CD14-positive monocyte (primary cell): ENCODE data around the gene PTPRN2. TPM values are rescaled to one million over a fixed set of nuclear protein-coding genes. Genes with fewer than 3 reads are reported as not detected.

Experiments used
- DNase-seq, 3 donors: peaks; one replicate each; pipeline ENCODE4 v3.0.0-alpha.2; 2011 to 2022
- H2AFZ ChIP-seq: 2 replicates; pipeline ENCODE4 v1.6.0; 2012; ENCODE audit warnings: mild to moderate bottlenecking, low read depth, low read length, inconsistent platforms; ENCODE audit not compliant: insufficient read depth, poor library complexity, severe bottlenecking
- H3K27ac ChIP-seq, 2 donors: 1 replicate in 1 of 2; 2 replicates in 1 of 2; pipeline ENCODE4 v1.5.1; 2012 to 2013; ENCODE audit warnings: low read length in 2 of 2, control low read depth in 1 of 2, inconsistent platforms in 1 of 2, low read depth in 1 of 2, mild to moderate bottlenecking in 1 of 2
- H3K27me3 ChIP-seq, 2 donors: one replicate each; pipeline versions ENCODE4 v1.6.0 to v1.6.1; 2011 to 2013; ENCODE audit warnings: low read length in 2 of 2; ENCODE audit not compliant: control insufficient read depth in 2 of 2, insufficient read depth in 2 of 2
- H3K36me3 ChIP-seq, 2 donors: replicated peaks in 1 of 2; 1 replicate in 1 of 2; 2 replicates in 1 of 2; pipeline versions ENCODE4 v1.5.1 to v1.6.1; 2012 to 2013; ENCODE audit warnings: low read length in 2 of 2, control low read depth in 1 of 2, inconsistent platforms in 1 of 2, mild to moderate bottlenecking in 1 of 2; ENCODE audit not compliant: insufficient read depth in 2 of 2, control insufficient read depth in 1 of 2
- H3K4me1 ChIP-seq, 2 donors: 1 replicate in 1 of 2; 2 replicates in 1 of 2; pipeline versions ENCODE4 v1.5.1 to v1.6.1; 2012 to 2013; ENCODE audit warnings: low read length in 2 of 2, control low read depth in 1 of 2, inconsistent platforms in 1 of 2, mild to moderate bottlenecking in 1 of 2, moderate library complexity in 1 of 2; ENCODE audit not compliant: insufficient read depth in 2 of 2, control insufficient read depth in 1 of 2
- H3K4me2 ChIP-seq: replicated peaks from 2 replicates; pipeline ENCODE3; 2012; ENCODE audit warnings: low read length, moderate library complexity, mild to moderate bottlenecking; ENCODE audit not compliant: poor library complexity, severe bottlenecking; ENCODE audit errors: extremely low read depth
- H3K4me3 ChIP-seq, 3 experiments: fragments of 200-600 bp in 1 of 3; sonication (generic) in 1 of 3; replicated peaks in 1 of 3; 1 replicate in 2 of 3; 2 replicates in 1 of 3; pipeline ENCODE4 v1.5.1; 2011 to 2013; ENCODE audit warnings: low read length in 3 of 3, mild to moderate bottlenecking in 3 of 3, control low read depth in 2 of 3, low read depth in 2 of 3, inconsistent platforms in 1 of 3, moderate library complexity in 1 of 3
- H3K79me2 ChIP-seq: 2 replicates; pipeline ENCODE4 v1.6.0; 2012; ENCODE audit warnings: mild to moderate bottlenecking, control low read depth, inconsistent platforms, low read length, moderate library complexity; ENCODE audit not compliant: insufficient read depth
- H3K9ac ChIP-seq: 2 replicates; pipeline ENCODE4 v1.6.0; 2017; ENCODE audit warnings: low read length, mild to moderate bottlenecking; ENCODE audit not compliant: insufficient read depth, poor library complexity, severe bottlenecking
- H3K9me3 ChIP-seq, 2 donors: replicated peaks in 1 of 2; 1 replicate in 1 of 2; 2 replicates in 1 of 2; pipeline versions ENCODE4 v1.5.1 to v1.6.1; 2012 to 2013; ENCODE audit warnings: low read length in 2 of 2, control low read depth in 1 of 2; ENCODE audit not compliant: control insufficient read depth in 1 of 2, insufficient read depth in 1 of 2
- H4K20me1 ChIP-seq: 2 replicates; pipeline ENCODE4 v1.6.0; 2012; ENCODE audit warnings: mild to moderate bottlenecking, low read length, control low read depth, moderate library complexity; ENCODE audit not compliant: insufficient read depth
- H3K27ac Mint-ChIP-seq, 7 donors: one replicate each; pipeline ENCODE4 v1.8.0; 2020; ENCODE audit warnings: mild to moderate bottlenecking in 7 of 7, mixed read lengths in 7 of 7, moderate library complexity in 6 of 7, inconsistent platforms in 2 of 7
- H3K27me3 Mint-ChIP-seq, 3 donors: one replicate each; pipeline ENCODE4 v1.8.0; 2021 to 2022; ENCODE audit warnings: low read depth in 3 of 3, mild to moderate bottlenecking in 3 of 3, mixed read lengths in 3 of 3, moderate library complexity in 3 of 3, inconsistent platforms in 1 of 3
- H3K36me3 Mint-ChIP-seq, 2 donors: one replicate each; pipeline ENCODE4 v1.8.0; 2020; ENCODE audit warnings: mixed read lengths in 2 of 2, inconsistent platforms in 1 of 2, mild to moderate bottlenecking in 1 of 2
- H3K4me1 Mint-ChIP-seq: one replicate; pipeline ENCODE4 v1.8.0; 2020; ENCODE audit warnings: mild to moderate bottlenecking, mixed read lengths
- H3K4me3 Mint-ChIP-seq, 2 donors: one replicate each; pipeline ENCODE4 v1.8.0; 2020; ENCODE audit warnings: mild to moderate bottlenecking in 2 of 2, mixed read lengths in 2 of 2, moderate library complexity in 1 of 2
- H3K9me3 Mint-ChIP-seq, 7 donors: one replicate each; pipeline ENCODE4 v1.8.0; 2020 to 2022; ENCODE audit warnings: mixed read lengths in 7 of 7, mild to moderate bottlenecking in 6 of 7, moderate library complexity in 6 of 7, inconsistent platforms in 2 of 7
- WGBS: methylation state at CpG from one replicate; pipeline ENCODE4 v1.1.5; 2013; ENCODE audit warnings: missing lambda C conversion rate; ENCODE audit not compliant: insufficient coverage; 5-methylcytosine and 5-hydroxymethylcytosine counted together
- intact Hi-C, 2 donors: fragments of 100-400 bp; cut with micrococcal nuclease; formaldehyde crosslinking; loops; one replicate each; pipeline versions ENCODE4 v1.15.0 to v1.15.1; 2023
- polyA plus RNA-seq, 3 donors: library from polyadenylated mRNA; depleted of rRNA in 1 of 3; unstranded in 2 of 3; stranded (reverse) in 1 of 3; fragments of 300-500 nt in 2 of 3; fragments of >200 nt in 1 of 3; fragmentation: Illumina TruSeq in 2 of 3; gene quantifications; 1 replicate in 2 of 3; 2 replicates in 1 of 3; pipeline ENCODE4 v1.2.3, GENCODE V29; 2012 to 2021
- TF ChIP-seq, protein P1 (sequence below): fragments of 200-600 bp; IDR thresholded peaks from one replicate; pipeline ENCODE4 v1.8.0; 2022; ENCODE audit warnings: antibody characterized with exemption, mild to moderate bottlenecking

The PTPRN2 gene
- polyA plus RNA-seq, 3 donors, result 0.25 to 1.4 (median 0.97) TPM

DNA sequence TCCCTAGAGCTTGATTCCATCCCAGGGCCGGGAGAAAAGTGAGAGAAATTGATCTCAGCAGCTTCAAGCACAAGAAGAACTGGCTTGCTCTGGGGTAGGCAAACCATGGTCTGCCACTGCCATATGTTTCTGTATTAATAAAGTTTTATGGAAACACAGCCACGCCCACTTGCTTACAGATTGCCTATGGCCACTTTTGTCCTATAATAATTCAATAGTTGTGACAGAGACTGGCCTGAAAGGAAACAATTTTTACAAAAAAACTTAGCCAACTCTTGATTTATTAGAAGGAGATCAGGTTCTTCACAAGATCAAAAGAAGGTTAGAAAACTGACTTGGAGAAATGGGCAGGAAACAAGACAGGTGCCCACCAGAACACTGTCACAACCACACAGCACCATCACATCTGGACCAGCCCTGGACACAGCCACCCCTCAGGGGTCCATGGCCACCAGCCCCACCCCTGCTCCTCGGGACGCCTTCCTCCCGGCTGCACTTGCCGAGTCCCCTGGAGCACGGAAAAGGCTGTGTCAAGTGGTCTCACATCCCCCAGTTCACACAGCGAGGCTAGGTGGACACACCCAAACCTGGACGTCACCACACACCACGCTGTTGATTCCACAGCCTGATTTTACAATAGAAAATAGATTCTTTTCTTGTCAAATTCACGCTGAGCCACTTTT is 85.4 kb downstream of the PTPRN2 start:
- WGBS, result 79% methylated on average over 10 of the region's 11 CpGs
- H3K27me3 Mint-ChIP-seq, result peaks cover 2 to 17% (median 5%) of the 10 kb centered on the region in 3 donors
- H3K4me2 ChIP-seq, result no peak overlapping the region
- peaks cover 6 to 22% (median 11%) of the 10 kb centered on the region in 7 donors for H3K9me3 Mint-ChIP-seq
- H3K27ac Mint-ChIP-seq, result no peak overlapping the region
- no peaks in the 10 kb centered on the region for H3K4me1 ChIP-seq
- H3K9ac ChIP-seq, result no peak overlapping the region
- no peaks in the 10 kb centered on the region for H3K27me3 ChIP-seq
- no peak for DNase-seq
- no peak overlapping the region for H3K4me3 Mint-ChIP-seq
- H3K4me1 Mint-ChIP-seq, result no peaks in the 10 kb centered on the region
- TF ChIP-seq, protein P1, sequence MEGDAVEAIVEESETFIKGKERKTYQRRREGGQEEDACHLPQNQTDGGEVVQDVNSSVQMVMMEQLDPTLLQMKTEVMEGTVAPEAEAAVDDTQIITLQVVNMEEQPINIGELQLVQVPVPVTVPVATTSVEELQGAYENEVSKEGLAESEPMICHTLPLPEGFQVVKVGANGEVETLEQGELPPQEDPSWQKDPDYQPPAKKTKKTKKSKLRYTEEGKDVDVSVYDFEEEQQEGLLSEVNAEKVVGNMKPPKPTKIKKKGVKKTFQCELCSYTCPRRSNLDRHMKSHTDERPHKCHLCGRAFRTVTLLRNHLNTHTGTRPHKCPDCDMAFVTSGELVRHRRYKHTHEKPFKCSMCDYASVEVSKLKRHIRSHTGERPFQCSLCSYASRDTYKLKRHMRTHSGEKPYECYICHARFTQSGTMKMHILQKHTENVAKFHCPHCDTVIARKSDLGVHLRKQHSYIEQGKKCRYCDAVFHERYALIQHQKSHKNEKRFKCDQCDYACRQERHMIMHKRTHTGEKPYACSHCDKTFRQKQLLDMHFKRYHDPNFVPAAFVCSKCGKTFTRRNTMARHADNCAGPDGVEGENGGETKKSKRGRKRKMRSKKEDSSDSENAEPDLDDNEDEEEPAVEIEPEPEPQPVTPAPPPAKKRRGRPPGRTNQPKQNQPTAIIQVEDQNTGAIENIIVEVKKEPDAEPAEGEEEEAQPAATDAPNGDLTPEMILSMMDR, result no peak
- H3K36me3 Mint-ChIP-seq, result no peaks in the 10 kb centered on the region
- H2AFZ ChIP-seq, result no peak overlapping the region
- intact Hi-C loops, result no loop called here
- H3K36me3 ChIP-seq, result no peaks in the 10 kb centered on the region
- no peaks in the 10 kb centered on the region for H4K20me1 ChIP-seq
- no peak overlapping the region for H3K4me3 ChIP-seq
- H3K9me3 ChIP-seq, result peaks cover 8 to 14% of the 10 kb centered on the region in 2 donors
- H3K27ac ChIP-seq, result no peak overlapping the region
- H3K79me2 ChIP-seq, result no peaks in the 10 kb centered on the region

DNA sequence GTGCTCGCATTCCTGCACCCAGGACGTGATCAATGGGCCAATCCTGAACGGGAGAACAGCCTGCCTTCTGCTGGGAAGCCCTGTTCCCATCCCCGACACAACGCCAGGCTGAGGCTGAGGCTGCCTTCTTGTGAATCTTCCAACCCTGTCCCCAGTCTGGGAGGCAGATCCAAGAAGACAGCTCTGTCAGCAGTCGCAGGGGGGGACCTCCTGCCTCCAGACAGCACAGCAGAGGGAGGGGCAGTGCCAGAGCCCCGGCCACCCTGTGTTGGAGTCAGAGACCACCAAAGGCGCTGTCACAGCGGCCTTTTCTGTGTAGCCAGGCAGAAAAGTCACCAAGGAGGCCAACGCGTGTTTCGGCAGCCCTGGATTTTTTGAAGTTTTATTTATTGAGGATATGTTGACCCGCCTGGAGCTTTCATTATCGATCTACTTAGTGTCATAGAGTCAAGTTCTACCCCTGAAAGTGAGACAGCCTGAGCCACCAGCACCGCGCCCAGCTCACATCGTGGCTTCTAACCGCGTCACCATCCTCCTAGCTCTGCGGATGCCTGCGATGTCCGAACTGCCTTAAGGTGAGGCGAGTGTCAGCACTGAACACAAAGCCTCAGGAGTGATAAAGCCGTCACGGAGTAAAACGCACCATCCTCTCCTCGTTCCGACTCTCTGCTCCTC is 86.1 kb downstream of the PTPRN2 start:
- H3K27me3 ChIP-seq, result no peaks in the 10 kb centered on the region
- H2AFZ ChIP-seq, result no peak overlapping the region
- no peak overlapping the region for H3K4me3 Mint-ChIP-seq
- no peaks in the 10 kb centered on the region for H4K20me1 ChIP-seq
- WGBS, result 85% methylated on average over 25 of the region's 28 CpGs
- no peaks in the 10 kb centered on the region for H3K79me2 ChIP-seq
- peaks cover 2 to 14% (median 5%) of the 10 kb centered on the region in 3 donors for H3K27me3 Mint-ChIP-seq
- H3K4me2 ChIP-seq, result no peak overlapping the region
- H3K9ac ChIP-seq, result no peak overlapping the region
- no peak for DNase-seq
- intact Hi-C loops, result no loop called here
- no peaks in the 10 kb centered on the region for H3K36me3 Mint-ChIP-seq
- H3K27ac Mint-ChIP-seq, result no peak overlapping the region
- H3K36me3 ChIP-seq, result no peaks in the 10 kb centered on the region
- H3K4me1 Mint-ChIP-seq, result no peaks in the 10 kb centered on the region
- H3K9me3 Mint-ChIP-seq, result peaks cover 6 to 16% (median 11%) of the 10 kb centered on the region in 7 donors
- no peaks in the 10 kb centered on the region for H3K4me1 ChIP-seq
- H3K4me3 ChIP-seq, result no peak overlapping the region
- H3K27ac ChIP-seq, result no peak overlapping the region
- TF ChIP-seq, protein P1, result no peak
- peaks cover 8 to 11% of the 10 kb centered on the region in 2 donors for H3K9me3 ChIP-seq
